Right lobe of liver (tissue), 6 donors: Measurements from ENCODE around the gene GKN2. TPM values are rescaled to one million over a fixed set of nuclear protein-coding genes. Genes with fewer than 3 reads are reported as not detected.

ENCODE experiments used
- ATAC-seq, 4 donors: fragments of 200-7000 bp; cut with Tn5 transposase; one replicate each; pipeline ENCODE4 v1.9.1; 2020; ENCODE audit warnings: mild to moderate bottlenecking in 4 of 4, moderate library complexity in 4 of 4
- DNase-seq, 3 donors: peaks; one replicate each; pipeline ENCODE4 v3.0.0-alpha.2; 2020
- H3K27ac ChIP-seq, 3 donors: fragments of 200-600 bp; one replicate each; pipeline ENCODE4 v1.8.0; 2022
- H3K27me3 ChIP-seq, 2 donors: fragments of 200-600 bp; one replicate each; pipeline ENCODE4 v1.8.0; 2022
- H3K36me3 ChIP-seq, 4 donors: fragments of 200-600 bp; sonication (generic) in 1 of 4; one replicate each; pipeline versions ENCODE4 v1.5.1 to v1.8.0; 2017 to 2022; ENCODE audit warnings: control low read depth in 1 of 4
- H3K4me1 ChIP-seq, 4 donors: fragments of 200-600 bp; sonication (generic) in 1 of 4; one replicate each; pipeline versions ENCODE4 v1.5.1 to v1.8.0; 2017 to 2022; ENCODE audit warnings: control low read depth in 1 of 4
- H3K4me3 ChIP-seq, 3 donors: fragments of 200-600 bp; one replicate each; pipeline ENCODE4 v1.8.0; 2022
- H3K9me3 ChIP-seq, 4 donors: fragments of 200-600 bp; sonication (generic) in 1 of 4; one replicate each; pipeline versions ENCODE4 v1.5.1 to v1.8.0; 2017 to 2022; ENCODE audit warnings: control low read depth in 1 of 4
- POLR2A ChIP-seq: fragments of 450-650 bp; IDR thresholded peaks from one replicate; pipeline ENCODE4 v1.6.1; 2017; ENCODE audit warnings: antibody characterized with exemption, mild to moderate bottlenecking
- WGBS: methylation state at CpG from one replicate; pipeline ENCODE4 v1.1.6; 2018; ENCODE audit warnings: low coverage, low lambda C conversion rate; ENCODE audit not compliant: insufficient coverage; ENCODE audit errors: missing lambda C conversion rate; 5-methylcytosine and 5-hydroxymethylcytosine counted together
- intact Hi-C, 2 donors: fragments of 100-400 bp; cut with DNase I; formaldehyde crosslinking; loops; one replicate each; pipeline versions ENCODE4 v1.11.2 to v1.14.1; 2022
- total RNA-seq, 6 experiments: library from RNA; depleted of rRNA in 2 of 6; stranded (reverse); fragments of >200 nt in 2 of 6; fragmentation: NEBNext Ultra II Directional in 3 of 6; extraction: Animal tissue kit (Norgen Biotek cat#: 25700) in 3 of 6; gene quantifications; one replicate each; pipeline versions ENCODE4 v1.1.0 to v1.2.4, GENCODE V29; 2016 to 2023
- TF ChIP-seq, protein P1 (sequence below), 4 donors: fragments of 200-600 bp in 3 of 4; fragments of 450-650 bp in 1 of 4; IDR thresholded peaks; one replicate each; pipeline versions ENCODE4 v1.5.1 to v1.8.0; 2016 to 2022; ENCODE audit warnings: antibody characterized with exemption in 4 of 4, mild to moderate bottlenecking in 2 of 4
- donor health status: DM: no; HTN: yes; CAD: no.
- donor health status: DM: no; HTN: no; CAD: no.
- donor health status: DM: no; HTN: no; CAD: no.
- donor health status: DM: no; HTN: yes; CAD: no.
- donor health status: DM: no; HTN: yes; CAD: no.

Gene GKN2
- total RNA-seq, 6 experiments from 2014 or later = not detected

- H3K4me1 ChIP-seq = peaks cover 0 to 21% (median 0%) of the 10 kb centered on the region in 4 donors
- no peaks in the 10 kb centered on the region for H3K27me3 ChIP-seq
- no peak for TF ChIP-seq POLR2A
- TF ChIP-seq, protein P1, sequence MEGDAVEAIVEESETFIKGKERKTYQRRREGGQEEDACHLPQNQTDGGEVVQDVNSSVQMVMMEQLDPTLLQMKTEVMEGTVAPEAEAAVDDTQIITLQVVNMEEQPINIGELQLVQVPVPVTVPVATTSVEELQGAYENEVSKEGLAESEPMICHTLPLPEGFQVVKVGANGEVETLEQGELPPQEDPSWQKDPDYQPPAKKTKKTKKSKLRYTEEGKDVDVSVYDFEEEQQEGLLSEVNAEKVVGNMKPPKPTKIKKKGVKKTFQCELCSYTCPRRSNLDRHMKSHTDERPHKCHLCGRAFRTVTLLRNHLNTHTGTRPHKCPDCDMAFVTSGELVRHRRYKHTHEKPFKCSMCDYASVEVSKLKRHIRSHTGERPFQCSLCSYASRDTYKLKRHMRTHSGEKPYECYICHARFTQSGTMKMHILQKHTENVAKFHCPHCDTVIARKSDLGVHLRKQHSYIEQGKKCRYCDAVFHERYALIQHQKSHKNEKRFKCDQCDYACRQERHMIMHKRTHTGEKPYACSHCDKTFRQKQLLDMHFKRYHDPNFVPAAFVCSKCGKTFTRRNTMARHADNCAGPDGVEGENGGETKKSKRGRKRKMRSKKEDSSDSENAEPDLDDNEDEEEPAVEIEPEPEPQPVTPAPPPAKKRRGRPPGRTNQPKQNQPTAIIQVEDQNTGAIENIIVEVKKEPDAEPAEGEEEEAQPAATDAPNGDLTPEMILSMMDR (IDR thresholded peaks at IDR 0.05) = no peak
- no peak overlapping the region for H3K4me3 ChIP-seq
- no peaks in the 10 kb centered on the region for H3K9me3 ChIP-seq
- no peak for ATAC-seq
- 86% methylated on average over 1 of the region's 1 CpG for WGBS
- no peak for DNase-seq
- no peaks in the 10 kb centered on the region for H3K36me3 ChIP-seq
- intact Hi-C loops = loop anchor here (10.0 kb wide), 2 partner anchors 187 to 427 kb away; no protein-coding TSS in a partner anchor
- no peak overlapping the region for H3K27ac ChIP-seq
Measured at GRCh38 chr2:68911709-68912108, 41.0 kb downstream of the GKN2 start.

DNA sequence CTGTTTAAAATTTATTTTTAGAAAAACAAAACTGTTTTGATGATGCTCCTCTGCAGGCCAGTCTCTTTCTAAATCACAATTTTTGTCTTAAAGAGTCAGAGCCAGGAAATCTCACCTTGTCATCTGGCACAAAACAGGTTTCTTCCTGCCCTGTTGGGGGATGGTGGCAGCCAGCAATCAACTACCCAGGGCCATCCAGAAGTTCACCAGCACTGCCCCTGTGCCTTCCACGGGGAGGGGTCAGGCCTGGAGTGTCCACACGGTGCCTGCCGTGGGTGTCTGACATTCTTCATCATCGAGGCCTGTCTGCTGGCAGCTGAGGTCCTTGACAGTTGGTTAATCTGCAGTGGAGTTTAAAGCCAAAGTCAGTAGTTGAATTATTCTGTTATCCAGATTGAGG lies 41.4 kb downstream of the GKN2 start:
- H3K4me3 ChIP-seq = no peak overlapping the region
- no peak for TF ChIP-seq POLR2A
- no peak overlapping the region for H3K27ac ChIP-seq
- no peak for DNase-seq
- peaks cover 0 to 16% (median 0%) of the 10 kb centered on the region in 4 donors for H3K4me1 ChIP-seq
- WGBS = 55% methylated on average over 2 of the region's 4 CpGs
- no peaks in the 10 kb centered on the region for H3K27me3 ChIP-seq
- no peaks in the 10 kb centered on the region for H3K9me3 ChIP-seq
- intact Hi-C loops = loop anchor here (10.0 kb wide), 2 partner anchors 186 to 426 kb away; no protein-coding TSS in a partner anchor
- H3K36me3 ChIP-seq = no peaks in the 10 kb centered on the region
- no peak for ATAC-seq

DNA sequence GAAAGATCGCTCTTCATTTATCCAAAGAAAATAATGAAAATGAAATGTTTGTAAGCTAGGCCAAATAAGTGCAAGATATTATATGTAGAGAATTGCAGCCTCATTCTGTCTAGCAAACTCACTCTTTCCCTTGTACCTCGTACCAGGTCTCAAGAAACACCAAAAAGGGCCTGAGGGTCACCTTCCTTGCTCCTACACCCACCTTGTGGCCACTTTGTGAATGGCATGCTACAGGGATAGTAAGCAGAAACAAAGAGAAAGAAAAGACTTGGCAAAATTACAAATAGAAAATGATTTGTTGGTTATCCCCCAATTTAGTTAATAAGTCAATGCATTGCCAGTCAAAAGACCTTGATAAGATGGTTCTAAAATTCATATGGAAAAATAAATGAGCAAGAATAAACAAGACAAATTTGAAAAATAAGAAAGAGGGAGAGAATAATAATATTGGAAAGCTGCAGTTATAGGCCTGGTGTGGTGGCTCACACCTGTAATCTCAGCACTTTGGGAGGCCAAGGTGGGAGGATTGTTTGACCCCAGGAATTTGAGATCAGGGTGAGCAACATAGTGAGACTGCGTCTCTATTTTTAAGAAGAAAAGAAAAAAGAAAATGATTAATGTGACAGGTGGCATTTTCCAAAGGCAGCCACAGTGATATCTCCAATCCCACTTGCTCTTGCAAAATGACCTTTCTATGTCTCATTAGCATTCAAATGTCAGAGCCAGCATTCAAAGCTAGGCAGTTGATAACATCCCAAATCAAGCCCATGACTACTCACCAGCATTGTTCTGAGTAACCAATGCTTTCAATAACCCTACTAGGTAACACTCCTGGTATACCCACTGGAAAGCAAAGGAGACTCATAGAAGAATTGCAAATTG lies 42.7 kb downstream of the GKN2 start:
- DNase-seq (peak in 2 of 3 donors; percentile 48 to 64), ATAC-seq (peak; percentile 69 to 77 (median 74))
- intact Hi-C loops = loop anchor here (10.0 kb wide), 2 partner anchors 185 to 425 kb away; no protein-coding TSS in a partner anchor
- TF ChIP-seq, protein P1 (IDR thresholded peaks at IDR 0.05) = peak; percentile 75 to 90 (median 87)
- no peak for TF ChIP-seq POLR2A
- Histone ChIP-seq H3K27ac (no peak overlapping the region), H3K9me3 (no peaks in the 10 kb centered on the region), H3K36me3 (no peaks in the 10 kb centered on the region), H3K27me3 (no peaks in the 10 kb centered on the region), H3K4me3 (no peak overlapping the region), H3K4me1 (peaks cover 0 to 11% (median 0%) of the 10 kb centered on the region in 4 donors)
- 69% methylated on average over 2 of the region's 3 CpGs for WGBS

- intact Hi-C loops = no loop called here
- peaks cover 0 to 11% (median 0%) of the 10 kb centered on the region in 4 donors for H3K4me1 ChIP-seq
- peak overlapping the region in 1 of 3 donors; percentile 21 for H3K27ac ChIP-seq
Measured at GRCh38 chr2:68908392-68908970, 44.2 kb downstream of the GKN2 start.

More at GRCh38 chr2:68908392-68908970, 44.2 kb downstream of the GKN2 start:
- no peak for TF ChIP-seq POLR2A
- TF ChIP-seq, protein P1 (IDR thresholded peaks at IDR 0.05) = no peak
- no peaks in the 10 kb centered on the region for H3K27me3 ChIP-seq
- no peak overlapping the region for H3K4me3 ChIP-seq
- H3K36me3 ChIP-seq = no peaks in the 10 kb centered on the region
- 40% methylated on average over 4 of the region's 5 CpGs for WGBS
- H3K9me3 ChIP-seq = no peaks in the 10 kb centered on the region
- ATAC-seq = peak; percentile 76 to 90 (median 82)
- peak; percentile 62 to 73 (median 67) for DNase-seq
